Loucy (cell line): ENCODE measurements around the gene LRRC4C.

ENCODE experiments used
- EZH2phosphoT487 ChIP-seq: fragments of 200-600 bp; IDR thresholded peaks from 2 replicates; pipeline ENCODE4 v1.6.1; 2018; ENCODE audit warnings: antibody characterized with exemption, mild to moderate bottlenecking, moderate library complexity, borderline replicate concordance
- TF ChIP-seq, protein P1 (sequence below): fragments of 200-600 bp; sonication (generic); conservative IDR thresholded peaks from 2 replicates; pipeline ENCODE4 v1.5.1; 2014; ENCODE audit warnings: mild to moderate bottlenecking, antibody characterized with exemption, low read length

DNA sequence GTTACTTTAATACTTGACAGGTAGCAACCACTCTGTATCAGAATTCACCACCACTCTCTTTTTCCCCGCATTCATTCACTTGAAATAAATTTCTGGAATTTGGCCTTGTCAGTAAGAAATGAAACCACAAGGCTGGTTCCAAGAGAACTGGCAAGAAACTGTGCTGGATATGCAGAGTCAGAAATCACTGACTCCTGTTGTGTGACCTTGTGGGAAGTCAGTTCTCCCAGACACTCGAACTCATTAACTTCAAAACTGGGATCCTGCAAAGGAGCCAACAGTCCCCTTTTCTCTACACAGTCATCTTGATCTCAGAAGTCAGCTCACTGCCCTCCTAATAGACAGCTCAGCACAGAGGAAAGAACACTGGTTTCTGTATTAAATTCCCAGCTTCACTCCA, 142.7 kb downstream of the LRRC4C start:
- TF ChIP-seq, protein P1, sequence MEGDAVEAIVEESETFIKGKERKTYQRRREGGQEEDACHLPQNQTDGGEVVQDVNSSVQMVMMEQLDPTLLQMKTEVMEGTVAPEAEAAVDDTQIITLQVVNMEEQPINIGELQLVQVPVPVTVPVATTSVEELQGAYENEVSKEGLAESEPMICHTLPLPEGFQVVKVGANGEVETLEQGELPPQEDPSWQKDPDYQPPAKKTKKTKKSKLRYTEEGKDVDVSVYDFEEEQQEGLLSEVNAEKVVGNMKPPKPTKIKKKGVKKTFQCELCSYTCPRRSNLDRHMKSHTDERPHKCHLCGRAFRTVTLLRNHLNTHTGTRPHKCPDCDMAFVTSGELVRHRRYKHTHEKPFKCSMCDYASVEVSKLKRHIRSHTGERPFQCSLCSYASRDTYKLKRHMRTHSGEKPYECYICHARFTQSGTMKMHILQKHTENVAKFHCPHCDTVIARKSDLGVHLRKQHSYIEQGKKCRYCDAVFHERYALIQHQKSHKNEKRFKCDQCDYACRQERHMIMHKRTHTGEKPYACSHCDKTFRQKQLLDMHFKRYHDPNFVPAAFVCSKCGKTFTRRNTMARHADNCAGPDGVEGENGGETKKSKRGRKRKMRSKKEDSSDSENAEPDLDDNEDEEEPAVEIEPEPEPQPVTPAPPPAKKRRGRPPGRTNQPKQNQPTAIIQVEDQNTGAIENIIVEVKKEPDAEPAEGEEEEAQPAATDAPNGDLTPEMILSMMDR = no peak
- TF ChIP-seq EZH2phosphoT487 = no peak
